PC-9 (cell line): Measurements from ENCODE around the gene CCDC51. TPM values are rescaled to one million over a fixed set of nuclear protein-coding genes. Genes with fewer than 3 reads are reported as not detected.

ENCODE experiments used
- BruUV-seq: library from RNA; stranded (reverse); fragments of 400-500 nt; replicated peaks from 2 replicates; lab custom pipeline; 2021; lab: Mats Ljungman, UMichigan
- CTCF ChIA-PET: fragments of 300-600 bp; sonication (Branson Sonifier 250); formaldehyde crosslinking; loops from one replicate; lab custom pipeline; 2022; ENCODE audit warnings: antibody characterized with exemption; lab: Charles Lee
- POLR2A ChIA-PET: fragments of 300-600 bp; sonication (Branson Sonifier 250); formaldehyde crosslinking; loops from one replicate; lab custom pipeline; 2022; ENCODE audit warnings: antibody characterized with exemption; ENCODE audit not compliant: unreplicated experiment; lab: Charles Lee
- DNase-seq, 2 experiments: peaks; one replicate each; pipeline versions ENCODE4 v3.0.0 to v3.0.0-alpha.2; 2015 to 2022; ENCODE audit warnings: mixed read lengths in 1 of 2
- H2AFZ ChIP-seq: fragments of 200-600 bp; sonication (generic); 2 replicates; pipeline ENCODE4 v1.8.1; 2017; ENCODE audit warnings: antibody characterized with exemption
- H3F3A ChIP-seq: fragments of 200-600 bp; sonication (generic); 2 replicates; pipeline ENCODE4 v1.8.1; 2017; ENCODE audit warnings: antibody characterized with exemption, mild to moderate bottlenecking, low read depth; ENCODE audit not compliant: insufficient read depth
- H3K27ac ChIP-seq: fragments of 200-600 bp; sonication (generic); 2 replicates; pipeline ENCODE4 v1.6.1; 2016; ENCODE audit warnings: mixed run types
- H3K27me3 ChIP-seq: fragments of 200-600 bp; sonication (generic); 2 replicates; pipeline ENCODE4 v1.6.1; 2016; ENCODE audit warnings: low read depth, mixed run types; ENCODE audit not compliant: insufficient read depth
- H3K36me3 ChIP-seq: fragments of 200-600 bp; sonication (generic); 2 replicates; pipeline ENCODE4 v1.6.1; 2016; ENCODE audit warnings: low read depth, mixed run types
- H3K4me1 ChIP-seq: fragments of 200-600 bp; sonication (generic); replicated peaks from 2 replicates; pipeline ENCODE4 v1.6.1; 2016; ENCODE audit warnings: mixed run types; ENCODE audit not compliant: insufficient read depth
- H3K4me2 ChIP-seq: fragments of 200-600 bp; sonication (generic); 2 replicates; pipeline ENCODE4 v1.6.1; 2017; ENCODE audit warnings: mixed run types
- H3K4me3 ChIP-seq: fragments of 200-600 bp; sonication (generic); 2 replicates; pipeline ENCODE4 v1.6.1; 2016; ENCODE audit warnings: mixed run types
- H3K79me2 ChIP-seq: fragments of 200-600 bp; sonication (generic); 2 replicates; pipeline ENCODE4 v1.6.1; 2017; ENCODE audit warnings: low read depth, mixed run types
- H3K9me2 ChIP-seq: fragments of 200-600 bp; sonication (generic); 2 replicates; pipeline ENCODE4 v1.8.1; 2017; ENCODE audit warnings: mild to moderate bottlenecking; ENCODE audit not compliant: insufficient read depth
- H3K9me3 ChIP-seq: fragments of 200-600 bp; sonication (generic); 2 replicates; pipeline ENCODE4 v1.8.1; 2016; ENCODE audit warnings: low read depth; ENCODE audit not compliant: insufficient read depth
- H4K20me1 ChIP-seq: fragments of 200-600 bp; sonication (generic); 2 replicates; pipeline ENCODE4 v1.8.1; 2017; ENCODE audit not compliant: insufficient read depth
- EZH2 ChIP-seq: fragments of 200-600 bp; sonication (generic); IDR thresholded peaks from 2 replicates; pipeline ENCODE4 v1.8.0; 2017; ENCODE audit warnings: antibody characterized with exemption, low read depth
- intact Hi-C: fragments of 100-400 bp; cut with micrococcal nuclease; formaldehyde crosslinking; loops from one replicate; pipeline ENCODE4 v1.10.0; 2022; ENCODE audit not compliant: unreplicated experiment
- total RNA-seq: library from RNA; stranded (reverse); gene quantifications from 2 replicates; pipeline ENCODE4 v1.2.3, GENCODE V29; 2021
- TF ChIP-seq, protein P1 (sequence below): fragments of 200-600 bp; sonication (generic); conservative IDR thresholded peaks from 2 replicates; pipeline ENCODE4 v1.6.1; 2017; ENCODE audit warnings: mixed run types, antibody characterized with exemption, mild to moderate bottlenecking, moderate library complexity

CCDC51 gene
- total RNA-seq, 1 experiment from 2014 or later, result 28.5 TPM

DNA sequence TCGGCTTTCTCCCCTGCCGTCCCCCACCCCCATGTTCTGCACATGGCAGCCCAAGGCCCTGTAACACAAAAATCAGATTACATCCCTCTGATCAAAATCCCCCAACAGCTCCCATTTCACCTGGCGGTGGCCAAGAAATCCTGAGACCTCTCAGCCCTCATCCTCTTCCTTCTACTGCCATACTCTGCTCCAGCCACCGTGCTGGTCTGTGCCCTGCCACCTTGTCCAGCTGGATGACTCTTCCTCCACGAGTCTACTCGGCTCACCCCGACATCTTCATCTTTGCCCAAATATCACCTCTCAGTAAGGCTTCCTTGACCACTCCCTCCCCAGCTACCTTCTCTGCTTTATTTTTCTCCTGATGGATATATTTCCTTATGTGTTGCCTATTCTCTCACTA is 3.1 kb downstream of the CCDC51 start:
- DNase-seq, result no peak
- Histone ChIP-seq H3K27ac (no peak overlapping the region), H2AFZ (no peak overlapping the region), H3K27me3 (no peaks in the 10 kb centered on the region), H3K4me3 (no peak overlapping the region), H3K79me2 (peaks cover 57% of the 10 kb centered on the region), H3K36me3 (no peaks in the 10 kb centered on the region), H4K20me1 (peaks cover 2% of the 10 kb centered on the region; the same call in 1 of the 2 replicates), H3K4me1 (peaks cover 37% of the 10 kb centered on the region), H3K9me2 (no peaks in the 10 kb centered on the region), H3F3A (peaks cover 25% of the 10 kb centered on the region), H3K9me3 (no peaks in the 10 kb centered on the region), H3K4me2 (no peak overlapping the region)
- intact Hi-C loops, result loop anchor here (1.0 to 10.0 kb wide), 5 partner anchors 36 to 243 kb away; partner anchors contain the start of gene NME6
- POLR2A ChIA-PET, result no interaction called here
- CTCF ChIA-PET, result interaction anchor here (0.7 to 2.0 kb wide), 11 partner anchors 11 to 242 kb away, joined by 3 to 126 read pairs (median 8); partner anchors contain the start of genes PFKFB4 and ZNF589
- no TSS peak for BruUV-seq
- TF ChIP-seq, protein P1, sequence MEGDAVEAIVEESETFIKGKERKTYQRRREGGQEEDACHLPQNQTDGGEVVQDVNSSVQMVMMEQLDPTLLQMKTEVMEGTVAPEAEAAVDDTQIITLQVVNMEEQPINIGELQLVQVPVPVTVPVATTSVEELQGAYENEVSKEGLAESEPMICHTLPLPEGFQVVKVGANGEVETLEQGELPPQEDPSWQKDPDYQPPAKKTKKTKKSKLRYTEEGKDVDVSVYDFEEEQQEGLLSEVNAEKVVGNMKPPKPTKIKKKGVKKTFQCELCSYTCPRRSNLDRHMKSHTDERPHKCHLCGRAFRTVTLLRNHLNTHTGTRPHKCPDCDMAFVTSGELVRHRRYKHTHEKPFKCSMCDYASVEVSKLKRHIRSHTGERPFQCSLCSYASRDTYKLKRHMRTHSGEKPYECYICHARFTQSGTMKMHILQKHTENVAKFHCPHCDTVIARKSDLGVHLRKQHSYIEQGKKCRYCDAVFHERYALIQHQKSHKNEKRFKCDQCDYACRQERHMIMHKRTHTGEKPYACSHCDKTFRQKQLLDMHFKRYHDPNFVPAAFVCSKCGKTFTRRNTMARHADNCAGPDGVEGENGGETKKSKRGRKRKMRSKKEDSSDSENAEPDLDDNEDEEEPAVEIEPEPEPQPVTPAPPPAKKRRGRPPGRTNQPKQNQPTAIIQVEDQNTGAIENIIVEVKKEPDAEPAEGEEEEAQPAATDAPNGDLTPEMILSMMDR, result no peak
- TF ChIP-seq EZH2, result no peak

GRCh38 chr3:48436477-48436787 is 3.5 kb downstream of the CCDC51 start:
- no peaks in the 10 kb centered on the region for H4K20me1 ChIP-seq
- no peak overlapping the region for H2AFZ ChIP-seq
- peaks cover 53% of the 10 kb centered on the region for H3K79me2 ChIP-seq
- no peaks in the 10 kb centered on the region for H3K9me3 ChIP-seq
- TF ChIP-seq EZH2, result no peak
- TF ChIP-seq, protein P1, result no peak
- H3F3A ChIP-seq, result peaks cover 23% of the 10 kb centered on the region
- ChIA-PET CTCF (interaction anchor here (0.5 to 2.0 kb wide), 34 partner anchors 9 to 1013 kb away, joined by 3 to 126 read pairs (median 5); partner anchors contain the start of genes ATRIP, CDC25A, PFKFB4 and ZNF589), POLR2A (interaction anchor here (0.6 to 1.0 kb wide), 10 partner anchors 9 to 249 kb away, joined by 3 to 8 read pairs (median 4); partner anchors contain the start of gene ATRIP)
- H3K4me3 ChIP-seq, result no peak overlapping the region
- H3K36me3 ChIP-seq, result no peaks in the 10 kb centered on the region
- no peaks in the 10 kb centered on the region for H3K9me2 ChIP-seq
- no peak for DNase-seq
- intact Hi-C loops, result loop anchor here (1.0 to 10.0 kb wide), 5 partner anchors 35 to 242 kb away; partner anchors contain the start of gene NME6
- H3K4me2 ChIP-seq, result no peak overlapping the region
- no peaks in the 10 kb centered on the region for H3K27me3 ChIP-seq
- BruUV-seq, result no TSS peak
- peaks cover 35% of the 10 kb centered on the region for H3K4me1 ChIP-seq
- H3K27ac ChIP-seq, result no peak overlapping the region

DNA sequence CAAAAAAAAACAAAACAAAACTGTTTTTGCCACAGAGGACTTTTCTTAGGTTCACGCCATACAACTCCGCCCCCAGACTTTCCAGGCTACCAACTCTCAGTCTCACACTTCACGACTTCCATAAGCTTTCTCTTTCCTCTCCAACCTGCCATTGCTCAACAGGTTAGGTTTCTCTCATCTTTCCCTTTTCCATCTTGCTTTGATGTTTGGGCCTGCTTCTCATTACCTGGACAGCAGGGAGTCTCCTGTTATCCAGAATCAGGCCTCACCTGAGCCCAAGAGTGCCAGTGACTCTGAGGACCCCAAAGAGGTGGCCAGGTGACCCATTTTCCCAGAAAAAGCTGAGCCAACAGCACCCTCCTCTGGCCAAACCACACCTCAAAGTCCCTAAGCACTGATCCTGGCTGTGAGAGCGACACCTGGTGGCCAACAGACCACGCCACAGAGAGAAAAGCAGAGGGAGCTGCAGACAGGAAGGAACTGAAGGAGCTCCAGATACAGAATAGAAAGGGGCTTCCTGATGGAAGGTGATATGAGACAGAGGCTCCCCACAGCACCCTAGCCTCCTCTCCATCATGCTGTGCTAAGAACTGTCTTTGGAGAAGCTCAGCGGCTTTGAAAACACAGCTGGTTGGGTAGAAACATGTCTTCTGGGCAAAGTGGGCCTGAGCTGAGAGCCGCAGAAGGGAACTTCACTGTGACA is 4.0 kb downstream of the CCDC51 start:
- H3K27ac ChIP-seq, result peak overlapping the region; percentile 86; the same call in 1 of the 2 replicates
- DNase-seq, result peak; percentile 60 to 83
- 0 out of 2 replicates have a peak overlapping the region, but pooled peaks have one; percentile 16 for H3K4me2 ChIP-seq
- peaks cover 48% of the 10 kb centered on the region for H3K79me2 ChIP-seq
- intact Hi-C loops, result loop anchor here (1.0 to 10.0 kb wide), 5 partner anchors 35 to 242 kb away; partner anchors contain the start of gene NME6
- CTCF ChIA-PET, result interaction anchor here (0.5 to 2.0 kb wide), 35 partner anchors 10 to 1013 kb away, joined by 3 to 126 read pairs (median 5); partner anchors contain the start of genes ATRIP, CDC25A, PFKFB4 and ZNF589
- no peaks in the 10 kb centered on the region for H3K27me3 ChIP-seq
- BruUV-seq, result no TSS peak
- H3K4me3 ChIP-seq, result no peak overlapping the region
- peaks cover 38% of the 10 kb centered on the region for H3K4me1 ChIP-seq
- POLR2A ChIA-PET, result interaction anchor here (0.6 to 1.0 kb wide), 11 partner anchors 10 to 249 kb away, joined by 3 to 8 read pairs (median 3); partner anchors contain the start of gene ATRIP
- no peaks in the 10 kb centered on the region for H4K20me1 ChIP-seq
- H2AFZ ChIP-seq, result no peak overlapping the region
- no peak for TF ChIP-seq EZH2
- TF ChIP-seq, protein P1, result peak; percentile 99
- peaks cover 20% of the 10 kb centered on the region for H3F3A ChIP-seq
- H3K9me2 ChIP-seq, result no peaks in the 10 kb centered on the region
- no peaks in the 10 kb centered on the region for H3K9me3 ChIP-seq
- no peaks in the 10 kb centered on the region for H3K36me3 ChIP-seq
